ENCODE measurements around the gene MGAT3.

- no peak for TF ChIP-seq CTCF (IDR thresholded peaks at IDR 0.05 in 8 of 11, conservative IDR thresholded peaks at IDR 0.05 in 3 of 11)
- TF ChIP-seq POLR2A (IDR thresholded peaks at IDR 0.05) = no peak
- no peak for TF ChIP-seq POLR2AphosphoS5 (IDR thresholded peaks at IDR 0.05)
Measured at GRCh38 chr22:39463931-39464390, 7.1 kb downstream of the MGAT3 start.

Data from spleen (tissue), 7 donors.